ENCODE data around the gene LUZP2.

DNA sequence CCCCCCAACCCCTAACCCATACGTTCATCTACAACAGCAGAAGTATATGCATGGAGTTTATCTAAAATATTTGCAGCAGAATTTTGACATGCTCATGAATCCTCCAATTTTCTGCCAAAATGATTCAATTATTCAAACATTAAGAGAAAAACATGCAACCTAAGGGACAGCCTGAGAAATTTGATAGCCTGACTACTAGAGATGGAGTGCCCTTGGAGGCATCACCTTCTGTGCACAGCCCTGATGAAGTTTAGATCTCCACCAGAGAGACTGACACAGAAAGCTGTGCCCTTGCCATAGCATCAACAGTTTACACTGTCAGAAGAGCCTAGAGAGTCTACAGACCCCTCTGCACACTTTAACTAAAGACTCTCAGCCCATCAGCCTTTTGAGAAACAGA lies 217.7 kb downstream of the LUZP2 start:
- TF ChIP-seq, protein P1, sequence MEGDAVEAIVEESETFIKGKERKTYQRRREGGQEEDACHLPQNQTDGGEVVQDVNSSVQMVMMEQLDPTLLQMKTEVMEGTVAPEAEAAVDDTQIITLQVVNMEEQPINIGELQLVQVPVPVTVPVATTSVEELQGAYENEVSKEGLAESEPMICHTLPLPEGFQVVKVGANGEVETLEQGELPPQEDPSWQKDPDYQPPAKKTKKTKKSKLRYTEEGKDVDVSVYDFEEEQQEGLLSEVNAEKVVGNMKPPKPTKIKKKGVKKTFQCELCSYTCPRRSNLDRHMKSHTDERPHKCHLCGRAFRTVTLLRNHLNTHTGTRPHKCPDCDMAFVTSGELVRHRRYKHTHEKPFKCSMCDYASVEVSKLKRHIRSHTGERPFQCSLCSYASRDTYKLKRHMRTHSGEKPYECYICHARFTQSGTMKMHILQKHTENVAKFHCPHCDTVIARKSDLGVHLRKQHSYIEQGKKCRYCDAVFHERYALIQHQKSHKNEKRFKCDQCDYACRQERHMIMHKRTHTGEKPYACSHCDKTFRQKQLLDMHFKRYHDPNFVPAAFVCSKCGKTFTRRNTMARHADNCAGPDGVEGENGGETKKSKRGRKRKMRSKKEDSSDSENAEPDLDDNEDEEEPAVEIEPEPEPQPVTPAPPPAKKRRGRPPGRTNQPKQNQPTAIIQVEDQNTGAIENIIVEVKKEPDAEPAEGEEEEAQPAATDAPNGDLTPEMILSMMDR (IDR thresholded peaks at IDR 0.05 in 2 of 3, conservative IDR thresholded peaks at IDR 0.05 in 1 of 3; ENCODE audit: insufficient read depth in 2 of 3, low read depth in 1 of 3, low read length in 3 of 3) = no peak
- no peak for TF ChIP-seq IRF9 (tag; IDR thresholded peaks at IDR 0.05)
